AG09319 (cell line): ENCODE data around the gene CCDC137.

ENCODE experiments used
- DNase-seq: peaks from one replicate; pipeline ENCODE4 v3.0.0-alpha.2; 2010; ENCODE audit warnings: low read depth; ENCODE audit errors: extremely low read depth
- CTCF ChIP-seq: IDR thresholded peaks from 2 replicates; pipeline ENCODE4 v1.5.1; 2011; ENCODE audit warnings: low read depth, mild to moderate bottlenecking, inconsistent platforms, low read length, moderate library complexity

CCDC137 gene

GRCh38 chr17:81715107-81715871, 48.8 kb downstream of the CCDC137 start:
- no peak for DNase-seq
- TF ChIP-seq CTCF = no peak

GRCh38 chr17:81715872-81716673, 49.5 kb downstream of the CCDC137 start:
- no peak for DNase-seq
- TF ChIP-seq CTCF = no peak

GRCh38 chr17:81716674-81716996, 50.1 kb downstream of the CCDC137 start:
- no peak for DNase-seq

GRCh38 chr17:81717049-81717765, 50.7 kb downstream of the CCDC137 start:
- TF ChIP-seq CTCF = no peak
- no peak for DNase-seq

More at GRCh38 chr17:81716674-81716996, 50.1 kb downstream of the CCDC137 start:
- TF ChIP-seq CTCF = no peak

- TF ChIP-seq CTCF = no peak
- DNase-seq = no peak
Measured at GRCh38 chr17:81717766-81718089, 51.2 kb downstream of the CCDC137 start.

- DNase-seq = no peak
- TF ChIP-seq CTCF = no peak
Measured at GRCh38 chr17:81719410-81720266, 53.1 kb downstream of the CCDC137 start.
